WTC11 (cell line): ENCODE measurements around the gene HRNR. TPM values are rescaled to one million over a fixed set of nuclear protein-coding genes. Genes with fewer than 3 reads are reported as not detected.

Source experiments
- ATAC-seq: fragments of 200-7000 bp; cut with Tn5 transposase; 2 replicates; pipeline ENCODE4 v1.10.0; 2021; ENCODE audit warnings: mild to moderate bottlenecking, moderate library complexity
- CTCF ChIA-PET: fragments of 300-600 bp; sonication (Branson Sonifier 250); formaldehyde crosslinking; loops from one replicate; lab custom pipeline; 2021; ENCODE audit warnings: antibody characterized with exemption; lab: Charles Lee
- POLR2A ChIA-PET: fragments of 350-600 bp; sonication (Branson Sonifier 250); formaldehyde crosslinking; loops from one replicate; lab custom pipeline; 2021; ENCODE audit warnings: antibody characterized with exemption; lab: Charles Lee
- DNase-seq: peaks from one replicate; pipeline ENCODE4 v3.0.0; 2021; ENCODE audit warnings: low spot score
- H3K27ac Mint-ChIP-seq: 2 replicates; pipeline ENCODE4 v1.8.0; 2021; ENCODE audit warnings: mixed read lengths
- H3K27me3 Mint-ChIP-seq: 2 replicates; pipeline ENCODE4 v1.8.0; 2021; ENCODE audit warnings: low read depth, mild to moderate bottlenecking, moderate library complexity, mixed read lengths
- H3K36me3 Mint-ChIP-seq: 2 replicates; pipeline ENCODE4 v1.8.0; 2021; ENCODE audit warnings: mixed read lengths
- H3K4me1 Mint-ChIP-seq: 2 replicates; pipeline ENCODE4 v1.8.0; 2022; ENCODE audit warnings: mixed read lengths
- H3K4me3 Mint-ChIP-seq: 2 replicates; pipeline ENCODE4 v1.8.0; 2021; ENCODE audit warnings: mild to moderate bottlenecking, moderate library complexity, mixed read lengths
- H3K9me3 Mint-ChIP-seq: 2 replicates; pipeline ENCODE4 v1.8.0; 2021; ENCODE audit warnings: mixed read lengths
- NR1H2 ChIP-seq: sonication (generic); formaldehyde crosslinking; IDR thresholded peaks from 2 replicates; pipeline ENCODE4 v1.9.0; 2021; ENCODE audit warnings: mild to moderate bottlenecking, moderate library complexity, missing genetic modification reagents
- ZNF219 ChIP-seq: sonication (generic); formaldehyde crosslinking; IDR thresholded peaks from 2 replicates; pipeline ENCODE4 v1.8.0; 2023; ENCODE audit warnings: missing genetic modification reagents, mild to moderate bottlenecking, borderline replicate concordance
- ZNF232 ChIP-seq: sonication (generic); formaldehyde crosslinking; IDR thresholded peaks from 2 replicates; pipeline ENCODE4 v1.8.0; 2022; ENCODE audit warnings: mild to moderate bottlenecking, missing genetic modification reagents
- total RNA-seq: library from RNA; stranded (reverse); gene quantifications from 3 replicates; pipeline ENCODE4 v1.2.3, GENCODE V29; 2021
- TF ChIP-seq, protein P1 (sequence below): fragments of 250-450 bp; sonication (Bioruptor Pico); IDR thresholded peaks from 2 replicates; pipeline ENCODE4 v1.9.0; 2021; ENCODE audit warnings: mild to moderate bottlenecking
- TF ChIP-seq, protein P2 (sequence below): sonication (generic); formaldehyde crosslinking; IDR thresholded peaks from 2 replicates; pipeline ENCODE4 v1.8.0; 2022; ENCODE audit warnings: mild to moderate bottlenecking, missing genetic modification reagents
- TF ChIP-seq, protein P3 (sequence below): fragments of 200-600 bp; IDR thresholded peaks from 2 replicates; pipeline ENCODE4 v1.8.0; 2022; ENCODE audit warnings: antibody characterized with exemption
- TF ChIP-seq, protein P4 (sequence below): sonication (generic); formaldehyde crosslinking; IDR thresholded peaks from 2 replicates; pipeline ENCODE4 v1.8.1; 2023; ENCODE audit warnings: mild to moderate bottlenecking, missing genetic modification reagents
- TF ChIP-seq, protein P5 (sequence below): sonication (generic); formaldehyde crosslinking; IDR thresholded peaks from 2 replicates; pipeline ENCODE4 v1.8.1; 2023; ENCODE audit warnings: mild to moderate bottlenecking, missing genetic modification reagents
- TF ChIP-seq, protein P6 (sequence below): sonication (generic); formaldehyde crosslinking; IDR thresholded peaks from 2 replicates; pipeline ENCODE4 v1.8.0; 2022; ENCODE audit warnings: mild to moderate bottlenecking, missing genetic modification reagents
- TF ChIP-seq, protein P7 (sequence below): sonication (generic); formaldehyde crosslinking; IDR thresholded peaks from 2 replicates; pipeline ENCODE4 v1.8.1; 2023; ENCODE audit warnings: mild to moderate bottlenecking, moderate library complexity, missing genetic modification reagents
- TF ChIP-seq, protein P8 (sequence below): fragments of 250-450 bp; sonication (Bioruptor Pico); IDR thresholded peaks from 2 replicates; pipeline ENCODE4 v1.9.0; 2021; ENCODE audit warnings: moderate library complexity, mild to moderate bottlenecking, inconsistent platforms, borderline replicate concordance

The HRNR gene
- total RNA-seq, 1 experiment from 2014 or later = not detected

DNA sequence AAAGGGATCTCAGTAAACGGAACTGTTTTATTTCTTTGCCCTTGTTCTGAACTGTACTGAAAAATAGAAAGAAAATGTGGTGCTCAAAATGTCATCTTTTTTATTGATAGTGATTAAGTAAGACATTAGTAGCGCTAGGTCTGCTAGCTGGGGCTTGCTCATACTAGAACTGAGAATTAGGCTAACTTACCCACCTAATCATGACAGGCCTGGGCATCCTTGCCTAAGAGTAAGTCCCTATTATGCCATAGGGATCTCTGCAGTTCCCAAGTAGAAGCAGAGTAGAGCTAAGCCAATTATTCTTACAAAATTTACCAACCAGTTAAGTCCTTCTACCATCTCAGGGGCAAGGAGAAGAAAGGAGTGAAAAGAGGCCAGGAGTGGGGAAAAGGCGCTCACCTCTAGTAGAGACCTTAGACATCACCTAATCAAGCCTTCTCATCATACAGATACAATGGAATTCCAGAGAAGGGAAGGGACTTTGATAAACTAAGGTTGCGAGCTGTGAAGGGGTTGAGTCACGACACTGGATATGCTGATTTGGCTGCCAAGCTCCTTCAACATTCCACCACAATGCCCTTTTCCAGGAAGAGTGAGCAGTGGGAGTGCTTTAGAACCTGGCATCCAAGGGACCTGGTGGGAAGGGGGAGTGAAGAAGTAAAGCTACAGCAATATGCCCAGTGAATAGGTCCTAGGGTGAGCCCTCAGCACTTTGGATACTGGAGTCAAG is 37.3 kb downstream of the HRNR start:
- no peak for DNase-seq
- Mint-ChIP-seq H3K27ac (no peak overlapping the region), H3K27me3 (peaks cover 13% of the 10 kb centered on the region), H3K4me1 (no peaks in the 10 kb centered on the region), H3K36me3 (peaks cover 4% of the 10 kb centered on the region), H3K9me3 (peaks cover 28% of the 10 kb centered on the region), H3K4me3 (no peak overlapping the region)
- ChIA-PET CTCF (interaction anchor here (1.1 to 3.7 kb wide), 6 partner anchors 10 to 272 kb away, joined by 3 to 23 read pairs (median 6); no protein-coding TSS in a partner anchor), POLR2A (no interaction called here)
- TF ChIP-seq, protein P1, sequence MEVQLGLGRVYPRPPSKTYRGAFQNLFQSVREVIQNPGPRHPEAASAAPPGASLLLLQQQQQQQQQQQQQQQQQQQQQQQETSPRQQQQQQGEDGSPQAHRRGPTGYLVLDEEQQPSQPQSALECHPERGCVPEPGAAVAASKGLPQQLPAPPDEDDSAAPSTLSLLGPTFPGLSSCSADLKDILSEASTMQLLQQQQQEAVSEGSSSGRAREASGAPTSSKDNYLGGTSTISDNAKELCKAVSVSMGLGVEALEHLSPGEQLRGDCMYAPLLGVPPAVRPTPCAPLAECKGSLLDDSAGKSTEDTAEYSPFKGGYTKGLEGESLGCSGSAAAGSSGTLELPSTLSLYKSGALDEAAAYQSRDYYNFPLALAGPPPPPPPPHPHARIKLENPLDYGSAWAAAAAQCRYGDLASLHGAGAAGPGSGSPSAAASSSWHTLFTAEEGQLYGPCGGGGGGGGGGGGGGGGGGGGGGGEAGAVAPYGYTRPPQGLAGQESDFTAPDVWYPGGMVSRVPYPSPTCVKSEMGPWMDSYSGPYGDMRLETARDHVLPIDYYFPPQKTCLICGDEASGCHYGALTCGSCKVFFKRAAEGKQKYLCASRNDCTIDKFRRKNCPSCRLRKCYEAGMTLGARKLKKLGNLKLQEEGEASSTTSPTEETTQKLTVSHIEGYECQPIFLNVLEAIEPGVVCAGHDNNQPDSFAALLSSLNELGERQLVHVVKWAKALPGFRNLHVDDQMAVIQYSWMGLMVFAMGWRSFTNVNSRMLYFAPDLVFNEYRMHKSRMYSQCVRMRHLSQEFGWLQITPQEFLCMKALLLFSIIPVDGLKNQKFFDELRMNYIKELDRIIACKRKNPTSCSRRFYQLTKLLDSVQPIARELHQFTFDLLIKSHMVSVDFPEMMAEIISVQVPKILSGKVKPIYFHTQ (CRISPR knock-in tag) = no peak
- ATAC-seq = no peak

DNA sequence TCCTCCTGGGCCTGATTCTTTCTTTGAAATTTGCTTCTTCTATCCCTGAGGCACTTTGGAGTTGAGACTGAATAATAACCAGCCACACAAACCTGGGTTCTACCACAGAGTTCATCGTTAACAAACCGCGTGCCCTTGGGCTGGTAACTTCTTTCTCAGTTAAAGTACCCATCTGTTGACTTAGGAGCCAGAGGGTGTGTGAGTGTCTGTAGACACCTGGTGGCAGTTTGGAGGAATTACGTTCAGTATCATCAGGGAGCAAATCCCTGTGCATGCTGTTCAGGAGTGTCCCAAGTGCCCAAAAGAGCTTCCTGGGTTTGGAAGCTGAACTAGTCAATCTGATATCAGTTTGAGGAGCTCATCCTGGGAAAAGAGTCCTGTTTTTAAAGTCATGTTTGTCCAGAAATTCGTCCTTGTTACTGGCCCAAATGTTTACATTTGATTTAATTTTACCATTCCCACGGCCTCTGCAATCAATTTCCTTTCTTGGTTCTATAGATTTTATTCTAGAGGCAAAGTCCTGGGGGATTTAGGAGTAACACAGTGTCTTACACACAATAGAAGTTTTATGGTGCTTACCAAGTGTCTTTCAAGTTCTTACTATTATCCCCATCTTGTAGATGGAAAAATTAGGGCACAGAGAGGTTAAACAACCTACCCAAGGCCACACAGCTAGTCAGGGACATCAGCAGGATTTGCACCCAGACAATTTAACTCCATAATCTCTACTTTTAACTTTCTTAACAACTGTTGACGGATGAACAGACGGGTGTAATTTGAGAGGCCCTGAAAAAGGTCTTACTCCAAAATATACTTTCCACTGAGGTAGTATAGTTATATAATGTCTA is 38.2 kb downstream of the HRNR start:
- CTCF ChIA-PET = interaction anchor here (0.6 to 5.7 kb wide), 12 partner anchors 27 to 277 kb away, joined by 3 to 66 read pairs (median 4); partner anchors contain the start of genes RPTN, S100A11 and THEM4
- ATAC-seq (peak; percentile 91), DNase-seq (peak; percentile 14)
- no peaks in the 10 kb centered on the region for H3K4me1 Mint-ChIP-seq
- TF ChIP-seq, protein P2, sequence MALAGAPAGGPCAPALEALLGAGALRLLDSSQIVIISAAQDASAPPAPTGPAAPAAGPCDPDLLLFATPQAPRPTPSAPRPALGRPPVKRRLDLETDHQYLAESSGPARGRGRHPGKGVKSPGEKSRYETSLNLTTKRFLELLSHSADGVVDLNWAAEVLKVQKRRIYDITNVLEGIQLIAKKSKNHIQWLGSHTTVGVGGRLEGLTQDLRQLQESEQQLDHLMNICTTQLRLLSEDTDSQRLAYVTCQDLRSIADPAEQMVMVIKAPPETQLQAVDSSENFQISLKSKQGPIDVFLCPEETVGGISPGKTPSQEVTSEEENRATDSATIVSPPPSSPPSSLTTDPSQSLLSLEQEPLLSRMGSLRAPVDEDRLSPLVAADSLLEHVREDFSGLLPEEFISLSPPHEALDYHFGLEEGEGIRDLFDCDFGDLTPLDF (CRISPR knock-in tag) = no peak
- no peak for TF ChIP-seq NR1H2 (CRISPR knock-in tag)
- TF ChIP-seq, protein P3, sequence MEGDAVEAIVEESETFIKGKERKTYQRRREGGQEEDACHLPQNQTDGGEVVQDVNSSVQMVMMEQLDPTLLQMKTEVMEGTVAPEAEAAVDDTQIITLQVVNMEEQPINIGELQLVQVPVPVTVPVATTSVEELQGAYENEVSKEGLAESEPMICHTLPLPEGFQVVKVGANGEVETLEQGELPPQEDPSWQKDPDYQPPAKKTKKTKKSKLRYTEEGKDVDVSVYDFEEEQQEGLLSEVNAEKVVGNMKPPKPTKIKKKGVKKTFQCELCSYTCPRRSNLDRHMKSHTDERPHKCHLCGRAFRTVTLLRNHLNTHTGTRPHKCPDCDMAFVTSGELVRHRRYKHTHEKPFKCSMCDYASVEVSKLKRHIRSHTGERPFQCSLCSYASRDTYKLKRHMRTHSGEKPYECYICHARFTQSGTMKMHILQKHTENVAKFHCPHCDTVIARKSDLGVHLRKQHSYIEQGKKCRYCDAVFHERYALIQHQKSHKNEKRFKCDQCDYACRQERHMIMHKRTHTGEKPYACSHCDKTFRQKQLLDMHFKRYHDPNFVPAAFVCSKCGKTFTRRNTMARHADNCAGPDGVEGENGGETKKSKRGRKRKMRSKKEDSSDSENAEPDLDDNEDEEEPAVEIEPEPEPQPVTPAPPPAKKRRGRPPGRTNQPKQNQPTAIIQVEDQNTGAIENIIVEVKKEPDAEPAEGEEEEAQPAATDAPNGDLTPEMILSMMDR = peak; percentile 29; the same call in 1 of the 2 replicates
- TF ChIP-seq, protein P4, sequence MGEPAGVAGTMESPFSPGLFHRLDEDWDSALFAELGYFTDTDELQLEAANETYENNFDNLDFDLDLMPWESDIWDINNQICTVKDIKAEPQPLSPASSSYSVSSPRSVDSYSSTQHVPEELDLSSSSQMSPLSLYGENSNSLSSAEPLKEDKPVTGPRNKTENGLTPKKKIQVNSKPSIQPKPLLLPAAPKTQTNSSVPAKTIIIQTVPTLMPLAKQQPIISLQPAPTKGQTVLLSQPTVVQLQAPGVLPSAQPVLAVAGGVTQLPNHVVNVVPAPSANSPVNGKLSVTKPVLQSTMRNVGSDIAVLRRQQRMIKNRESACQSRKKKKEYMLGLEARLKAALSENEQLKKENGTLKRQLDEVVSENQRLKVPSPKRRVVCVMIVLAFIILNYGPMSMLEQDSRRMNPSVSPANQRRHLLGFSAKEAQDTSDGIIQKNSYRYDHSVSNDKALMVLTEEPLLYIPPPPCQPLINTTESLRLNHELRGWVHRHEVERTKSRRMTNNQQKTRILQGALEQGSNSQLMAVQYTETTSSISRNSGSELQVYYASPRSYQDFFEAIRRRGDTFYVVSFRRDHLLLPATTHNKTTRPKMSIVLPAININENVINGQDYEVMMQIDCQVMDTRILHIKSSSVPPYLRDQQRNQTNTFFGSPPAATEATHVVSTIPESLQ = no peak
- peaks cover 6% of the 10 kb centered on the region for H3K27me3 Mint-ChIP-seq
- no peak overlapping the region for H3K4me3 Mint-ChIP-seq
- H3K9me3 Mint-ChIP-seq = peaks cover 24% of the 10 kb centered on the region
- H3K36me3 Mint-ChIP-seq = peaks cover under 1% of the 10 kb centered on the region; the same call in 1 of the 2 replicates
- POLR2A ChIA-PET = interaction anchor here (0.5 kb wide), 1 partner anchor 274 kb away, joined by 3 read pairs; no protein-coding TSS in a partner anchor
- no peak overlapping the region for H3K27ac Mint-ChIP-seq

DNA sequence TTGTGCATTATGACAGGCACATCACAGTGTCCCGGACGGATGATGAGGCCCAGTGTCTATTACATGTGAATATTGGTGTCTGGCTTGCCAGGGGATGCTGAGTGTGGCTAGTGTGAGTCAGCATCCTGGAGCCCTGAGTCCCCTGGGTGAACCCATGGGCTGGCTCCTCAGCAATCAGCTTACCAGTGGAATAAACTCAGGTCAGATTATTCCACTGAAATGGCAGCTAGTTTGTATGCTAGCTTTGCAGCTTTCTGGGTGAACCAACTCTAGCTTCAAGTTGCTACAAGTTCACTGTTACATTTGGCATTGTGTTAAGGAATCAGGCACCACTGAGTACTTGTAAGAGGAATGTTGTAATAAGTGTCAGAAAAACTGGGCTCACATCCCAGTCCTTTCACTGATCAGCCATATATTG is 41.0 kb downstream of the HRNR start:
- Mint-ChIP-seq H3K36me3 (peaks cover 7% of the 10 kb centered on the region; the same call in 1 of the 2 replicates), H3K27ac (no peak overlapping the region), H3K4me3 (no peak overlapping the region), H3K27me3 (peaks cover 9% of the 10 kb centered on the region), H3K9me3 (peaks cover 29% of the 10 kb centered on the region), H3K4me1 (no peaks in the 10 kb centered on the region)
- ChIA-PET POLR2A (no interaction called here), CTCF (interaction anchor here (0.9 to 5.7 kb wide), 9 partner anchors 42 to 247 kb away, joined by 3 to 66 read pairs (median 4); partner anchors contain the start of gene S100A11)
- ATAC-seq = no peak
- no peak for DNase-seq
- TF ChIP-seq, protein P5, sequence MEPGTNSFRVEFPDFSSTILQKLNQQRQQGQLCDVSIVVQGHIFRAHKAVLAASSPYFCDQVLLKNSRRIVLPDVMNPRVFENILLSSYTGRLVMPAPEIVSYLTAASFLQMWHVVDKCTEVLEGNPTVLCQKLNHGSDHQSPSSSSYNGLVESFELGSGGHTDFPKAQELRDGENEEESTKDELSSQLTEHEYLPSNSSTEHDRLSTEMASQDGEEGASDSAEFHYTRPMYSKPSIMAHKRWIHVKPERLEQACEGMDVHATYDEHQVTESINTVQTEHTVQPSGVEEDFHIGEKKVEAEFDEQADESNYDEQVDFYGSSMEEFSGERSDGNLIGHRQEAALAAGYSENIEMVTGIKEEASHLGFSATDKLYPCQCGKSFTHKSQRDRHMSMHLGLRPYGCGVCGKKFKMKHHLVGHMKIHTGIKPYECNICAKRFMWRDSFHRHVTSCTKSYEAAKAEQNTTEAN (CRISPR knock-in tag) = no peak
- TF ChIP-seq, protein P6, sequence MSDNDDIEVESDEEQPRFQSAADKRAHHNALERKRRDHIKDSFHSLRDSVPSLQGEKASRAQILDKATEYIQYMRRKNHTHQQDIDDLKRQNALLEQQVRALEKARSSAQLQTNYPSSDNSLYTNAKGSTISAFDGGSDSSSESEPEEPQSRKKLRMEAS (CRISPR knock-in tag) = no peak
- TF ChIP-seq ZNF219 (CRISPR knock-in tag) = no peak
- no peak for TF ChIP-seq ZNF232 (CRISPR knock-in tag)
- TF ChIP-seq, protein P7, sequence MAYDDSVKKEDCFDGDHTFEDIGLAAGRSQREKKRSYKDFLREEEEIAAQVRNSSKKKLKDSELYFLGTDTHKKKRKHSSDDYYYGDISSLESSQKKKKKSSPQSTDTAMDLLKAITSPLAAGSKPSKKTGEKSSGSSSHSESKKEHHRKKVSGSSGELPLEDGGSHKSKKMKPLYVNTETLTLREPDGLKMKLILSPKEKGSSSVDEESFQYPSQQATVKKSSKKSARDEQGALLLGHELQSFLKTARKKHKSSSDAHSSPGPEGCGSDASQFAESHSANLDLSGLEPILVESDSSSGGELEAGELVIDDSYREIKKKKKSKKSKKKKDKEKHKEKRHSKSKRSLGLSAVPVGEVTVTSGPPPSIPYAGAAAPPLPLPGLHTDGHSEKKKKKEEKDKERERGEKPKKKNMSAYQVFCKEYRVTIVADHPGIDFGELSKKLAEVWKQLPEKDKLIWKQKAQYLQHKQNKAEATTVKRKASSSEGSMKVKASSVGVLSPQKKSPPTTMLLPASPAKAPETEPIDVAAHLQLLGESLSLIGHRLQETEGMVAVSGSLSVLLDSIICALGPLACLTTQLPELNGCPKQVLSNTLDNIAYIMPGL (CRISPR knock-in tag) = no peak
- TF ChIP-seq, protein P8, sequence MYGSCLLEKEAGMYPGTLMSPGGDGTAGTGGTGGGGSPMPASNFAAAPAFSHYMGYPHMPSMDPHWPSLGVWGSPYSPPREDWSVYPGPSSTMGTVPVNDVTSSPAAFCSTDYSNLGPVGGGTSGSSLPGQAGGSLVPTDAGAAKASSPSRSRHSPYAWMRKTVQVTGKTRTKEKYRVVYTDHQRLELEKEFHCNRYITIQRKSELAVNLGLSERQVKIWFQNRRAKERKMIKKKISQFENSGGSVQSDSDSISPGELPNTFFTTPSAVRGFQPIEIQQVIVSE (CRISPR knock-in tag) = no peak
